Stimulated activated CD8-positive, alpha-beta memory T cell treated with anti-CD3 and anti-CD28 coated beads, Interleukin-4, amount 100 ng/mL, for 48 hours (primary cell): ENCODE data around the gene TRPV2.
"Not testable (repeated sequence)": the region's sequence is repeated elsewhere in the genome, so short reads cannot be mapped to it uniquely, and the experiment has no call there.

Experiments
- DNase-seq: peaks from one replicate; pipeline ENCODE4 v3.0.0-alpha.2; 2020

Gene TRPV2

DNA sequence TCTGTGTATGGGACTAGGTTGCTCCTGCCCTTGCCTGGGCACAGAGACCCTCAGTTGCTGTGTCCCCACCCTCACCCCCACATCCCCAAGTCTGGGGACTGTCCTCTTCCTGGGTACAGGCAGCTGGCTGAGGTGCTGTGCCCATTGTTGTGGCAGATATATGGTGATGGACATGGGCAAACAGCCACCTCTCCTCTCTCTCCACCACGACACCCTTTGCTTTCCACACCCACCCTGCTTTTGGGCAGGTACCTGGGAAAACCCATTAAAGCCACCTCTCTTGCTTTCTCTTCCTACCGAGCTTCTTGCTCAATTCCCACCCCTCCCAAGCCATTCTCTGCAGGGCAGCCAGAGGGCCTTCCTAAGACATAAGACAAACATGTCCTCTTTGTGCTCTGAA, 21.7 kb downstream of the TRPV2 start:
- no peak for DNase-seq

DNA sequence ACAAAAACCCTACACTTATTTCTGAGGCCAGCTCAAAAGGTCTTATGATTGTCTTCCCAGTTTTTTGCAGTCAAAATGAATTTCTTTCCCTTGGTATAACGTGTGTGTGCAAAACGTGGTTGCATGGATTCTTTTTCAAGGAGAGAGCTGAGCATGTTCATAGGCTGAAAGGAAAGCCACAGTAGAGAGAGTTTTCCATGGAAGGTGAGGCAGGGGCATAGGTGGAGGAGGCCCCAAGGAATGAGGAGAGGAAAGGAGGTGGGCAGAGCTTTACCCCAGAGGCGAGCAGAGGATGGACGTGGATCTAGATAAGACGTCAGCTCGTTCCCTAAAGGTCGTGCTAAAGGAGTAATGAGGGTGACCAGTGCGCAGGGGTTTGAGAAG, 22.8 kb downstream of the TRPV2 start:
- no peak for DNase-seq

DNA sequence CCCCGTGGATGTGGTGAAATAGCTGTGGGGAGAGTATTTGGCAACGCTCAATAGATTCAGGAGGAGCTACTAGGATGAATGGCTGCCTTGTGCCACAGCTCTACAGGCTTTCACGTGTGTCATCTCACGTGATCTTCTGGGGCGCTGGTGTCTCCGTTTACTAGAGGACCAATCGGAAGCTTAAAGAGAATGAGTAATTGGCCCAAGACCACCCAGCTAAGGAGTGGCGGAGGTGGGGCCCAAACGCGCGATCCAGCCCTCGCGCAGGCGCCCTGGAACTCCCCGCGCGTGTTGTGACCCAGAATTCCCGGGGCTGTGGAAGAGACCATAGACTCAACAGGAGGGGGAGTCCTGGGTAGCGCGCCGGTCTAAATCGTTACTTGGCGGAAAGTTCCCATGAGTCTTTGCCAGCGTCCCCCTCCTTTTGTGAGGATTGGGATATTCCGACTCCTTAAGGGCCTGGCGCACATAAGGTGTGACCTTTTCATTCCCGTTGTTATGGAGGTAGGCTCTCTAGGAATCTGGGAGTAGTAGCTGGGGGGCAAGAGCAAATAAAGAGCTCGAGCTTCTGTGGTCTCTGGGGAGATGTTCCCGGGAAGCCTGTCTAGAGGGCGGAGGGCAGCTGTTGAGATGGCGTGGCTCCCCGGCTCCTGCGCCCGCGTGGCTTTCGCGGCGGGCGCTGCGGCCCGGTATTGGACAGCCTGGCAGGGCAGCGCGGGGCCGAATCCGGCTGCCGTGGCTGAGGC, 23.4 kb downstream of the TRPV2 start:
- peak; percentile 95 for DNase-seq

DNA sequence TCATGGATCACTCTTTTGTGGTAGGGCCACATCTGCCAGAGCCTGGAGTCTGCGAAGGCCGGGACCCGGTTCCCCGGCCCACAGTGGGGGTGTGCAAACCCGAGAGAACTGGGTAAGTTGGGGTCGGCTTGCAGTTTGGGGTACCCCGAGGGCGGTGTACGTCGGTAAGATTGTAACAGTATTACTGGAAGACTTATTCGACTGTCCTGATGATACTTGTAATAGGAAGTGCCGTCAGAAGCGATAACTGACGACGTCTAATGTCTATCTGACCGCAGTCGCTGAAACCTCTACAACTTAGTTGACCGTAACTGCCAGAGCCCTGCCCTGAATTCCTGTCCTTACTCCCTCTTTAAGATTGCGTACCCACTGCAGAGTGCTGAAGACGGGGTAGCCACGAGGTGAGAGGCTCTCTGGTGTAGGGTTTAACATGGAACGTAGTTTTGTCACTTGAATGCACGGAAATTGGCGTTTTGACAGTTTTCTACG, 24.0 kb downstream of the TRPV2 start:
- peak; percentile 65 for DNase-seq

DNA sequence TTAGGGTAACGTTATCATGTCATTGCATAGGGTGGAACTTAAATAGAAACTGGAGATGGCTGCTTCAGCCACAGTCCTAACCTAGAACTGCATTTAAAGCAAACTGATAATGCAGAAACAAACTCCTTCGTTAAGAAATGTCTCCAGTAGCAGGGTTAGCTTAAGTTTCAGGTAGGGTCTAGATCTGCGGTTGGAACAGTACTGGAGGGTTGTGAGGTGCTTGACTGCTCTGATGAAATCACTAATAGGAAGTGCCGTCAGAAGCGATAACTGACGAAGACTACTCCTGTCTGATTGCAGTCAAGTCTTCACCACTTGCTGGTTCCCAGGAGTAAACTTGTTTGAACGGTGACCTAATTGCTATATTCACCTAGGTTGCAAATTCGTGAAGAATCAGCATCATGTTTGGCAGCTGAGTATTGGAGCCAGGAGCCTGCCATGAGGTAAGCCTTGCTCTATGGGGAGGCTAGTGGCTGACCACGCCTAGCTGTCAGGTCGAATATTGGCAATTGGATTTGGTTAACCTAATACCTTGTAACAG, 24.5 kb downstream of the TRPV2 start:
- no peak for DNase-seq

DNA sequence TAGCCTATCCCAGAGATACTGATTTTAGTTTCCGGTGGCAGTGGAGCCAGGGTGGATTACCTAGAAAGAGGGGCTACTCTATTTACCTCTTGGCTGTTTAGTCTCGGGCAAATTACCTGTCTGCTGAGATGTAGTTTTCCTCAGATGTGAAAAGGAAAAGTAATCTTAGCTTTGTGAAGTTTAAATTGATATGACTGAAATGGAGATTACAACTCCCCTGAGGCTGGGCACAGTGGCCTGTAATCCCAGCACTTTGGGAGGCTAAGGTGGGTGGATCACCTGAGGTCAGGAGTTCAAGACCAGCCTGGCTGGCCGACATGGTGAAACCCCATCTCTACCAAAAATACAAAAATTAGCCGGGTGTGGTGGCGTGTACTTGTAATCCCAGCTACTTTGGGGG, 25.0 kb downstream of the TRPV2 start:
- not testable (repeated sequence) for DNase-seq

DNA sequence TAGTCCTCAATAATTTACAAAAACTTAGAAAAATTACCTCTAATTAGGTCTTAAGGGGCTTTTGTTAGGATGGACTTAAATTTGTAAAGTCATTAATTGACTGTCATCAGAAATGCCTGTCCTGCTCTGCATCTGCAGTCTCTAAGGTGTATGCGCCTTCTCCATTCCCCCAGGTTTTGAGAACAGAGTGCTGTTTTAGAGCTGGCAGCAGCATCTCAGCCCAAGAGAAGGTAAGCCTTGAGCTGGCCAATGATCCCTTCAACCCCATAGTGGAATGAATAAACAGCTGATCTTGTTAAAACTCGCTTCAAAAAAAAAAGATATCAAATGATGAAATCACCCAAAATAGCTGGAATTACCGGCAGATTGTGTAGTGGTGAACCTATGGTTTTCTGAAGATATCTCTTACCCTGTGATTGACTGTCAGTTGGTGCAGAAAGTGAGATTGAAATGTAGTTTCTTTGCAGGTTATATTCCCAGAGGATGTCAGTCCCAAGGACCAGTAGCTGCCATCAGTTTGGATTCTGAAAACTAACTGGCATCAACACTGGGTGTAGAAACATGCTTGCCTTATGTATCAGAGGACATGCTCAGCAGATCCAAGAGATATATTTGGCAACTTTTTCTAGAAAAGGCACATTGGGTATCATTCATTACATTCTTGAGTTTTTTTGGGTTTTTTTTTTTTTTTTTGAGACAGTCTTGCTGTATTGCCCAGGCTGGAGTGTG, 25.7 kb downstream of the TRPV2 start:
- no peak for DNase-seq

DNA sequence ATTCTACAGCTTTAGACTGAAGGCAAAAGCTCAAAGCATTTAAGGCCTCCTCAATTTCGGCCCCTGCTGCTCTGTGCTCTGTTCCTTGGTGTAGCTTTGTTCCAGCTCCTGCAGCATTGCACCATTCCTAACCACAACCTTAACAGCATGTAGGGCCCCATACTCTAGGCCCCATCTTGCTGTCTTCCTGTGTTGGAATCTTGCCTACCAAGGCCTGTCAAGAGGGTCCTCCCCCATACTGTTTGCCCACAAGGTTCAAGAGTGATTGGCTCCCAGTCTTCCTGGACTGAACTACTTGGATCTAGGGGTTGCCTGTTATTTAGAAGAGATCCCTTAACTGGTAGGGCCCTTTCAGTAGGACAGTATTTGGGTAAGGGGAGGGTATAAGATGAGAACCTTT, 26.8 kb downstream of the TRPV2 start:
- no peak for DNase-seq

DNA sequence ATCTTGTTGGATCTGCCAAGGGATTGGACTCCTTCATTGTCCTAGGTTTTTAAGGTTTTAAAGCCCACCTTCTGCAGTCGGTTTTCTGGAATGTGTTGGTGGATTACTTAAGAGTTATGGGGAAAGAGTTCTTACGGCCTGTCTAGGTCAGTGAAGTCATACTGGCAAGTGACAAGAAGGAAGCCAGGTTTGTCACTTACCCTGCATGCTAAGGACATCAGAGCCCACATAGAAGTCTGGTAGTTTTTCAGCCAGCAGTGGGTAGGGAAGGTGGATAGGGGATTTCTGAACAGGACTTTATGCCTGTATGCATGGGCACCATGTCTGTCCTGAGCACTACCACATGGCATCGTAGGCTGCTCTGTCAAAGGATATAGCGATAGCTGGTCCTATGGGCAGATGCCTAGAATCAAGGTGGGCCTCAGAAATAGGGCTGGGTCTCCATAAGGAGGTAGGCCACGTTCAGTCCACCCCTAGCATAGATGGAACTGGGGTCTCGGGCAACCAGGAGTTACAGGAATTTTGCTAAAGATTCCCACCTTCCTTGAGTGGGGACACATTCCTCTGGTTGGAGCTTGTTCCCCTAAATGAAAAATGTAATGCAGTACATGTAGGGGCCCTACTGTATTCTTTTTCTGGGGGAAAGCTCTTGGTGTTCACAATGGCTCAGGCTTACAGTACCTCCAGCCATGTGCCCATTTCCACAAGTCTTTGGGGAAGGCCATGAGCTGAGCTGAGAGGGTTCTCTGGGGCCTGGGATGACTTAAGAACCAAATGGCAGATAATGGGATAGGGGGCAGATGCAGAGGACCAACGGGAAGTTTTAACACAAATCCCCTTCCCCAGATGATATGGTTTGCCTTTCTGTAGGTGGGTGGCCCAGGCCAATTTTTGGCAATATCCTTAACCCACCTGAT, 27.5 kb downstream of the TRPV2 start:
- DNase-seq = peak; percentile 57

DNA sequence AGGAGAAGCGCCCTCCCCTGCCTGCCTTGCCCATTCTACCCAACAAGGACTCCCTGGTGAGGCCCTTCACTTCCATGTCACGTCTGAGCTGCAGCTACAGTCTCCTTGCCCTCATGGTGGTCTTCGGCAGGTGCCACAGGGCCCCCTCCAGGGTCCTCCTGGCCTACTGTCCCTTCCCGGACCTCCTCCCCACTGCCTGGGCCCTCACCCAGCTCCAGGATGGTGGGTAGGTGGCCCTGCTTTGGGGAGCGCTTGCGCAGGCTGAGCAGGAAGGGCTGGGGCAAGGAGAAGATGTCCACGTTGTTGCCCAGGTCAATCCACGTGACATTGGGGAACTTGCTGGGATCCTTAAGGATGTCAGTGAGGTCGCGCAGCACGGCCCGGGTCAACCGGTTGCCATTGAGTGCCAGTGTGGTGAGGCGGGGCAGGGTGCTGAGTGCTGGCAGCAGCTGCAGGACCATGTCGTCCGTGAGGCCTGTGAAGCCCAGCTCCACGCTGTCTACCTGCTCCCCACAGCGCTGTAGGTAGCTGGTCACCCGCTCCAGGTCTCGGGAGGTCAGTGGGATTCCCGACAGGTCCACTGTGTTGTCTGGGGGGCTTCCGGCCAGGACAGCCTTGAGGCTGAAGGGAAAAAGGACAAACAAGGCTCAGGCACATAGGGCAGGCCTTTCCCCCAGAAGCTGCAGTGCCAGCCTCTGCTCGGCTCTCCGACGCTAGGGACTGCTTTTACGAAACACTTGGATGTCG, 28.3 kb downstream of the TRPV2 start:
- peak; percentile 73 for DNase-seq

DNA sequence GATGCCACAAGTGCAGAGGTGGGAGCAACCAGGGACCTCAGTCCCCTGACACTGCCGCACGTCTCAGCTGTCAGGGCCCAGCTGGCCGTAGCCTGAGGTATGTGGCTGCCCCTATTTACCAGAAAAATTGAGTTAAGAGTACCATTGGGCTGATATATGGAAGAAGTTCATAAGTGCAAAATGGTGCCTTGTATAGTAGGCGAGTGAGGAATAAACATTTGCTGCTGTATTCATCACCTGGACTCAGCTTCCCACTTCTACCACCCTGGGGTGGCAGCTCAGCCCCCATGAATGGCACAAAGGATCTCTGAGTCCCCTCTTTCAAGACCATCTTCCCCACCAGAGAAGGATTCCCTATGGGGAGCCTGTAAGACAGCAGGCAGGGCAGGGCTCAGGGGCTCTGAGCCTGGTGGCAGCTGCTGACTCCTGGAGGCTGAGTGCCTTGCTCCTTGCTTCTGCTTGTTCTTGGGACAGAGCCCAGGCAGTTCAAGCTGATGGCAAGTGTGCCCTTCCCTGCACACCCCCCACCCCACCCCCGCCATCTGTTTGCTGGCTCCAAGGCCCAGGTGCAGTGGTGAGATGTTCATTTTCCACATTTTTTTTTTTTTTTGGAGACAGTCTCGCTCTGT, 29.0 kb downstream of the TRPV2 start:
- peak; percentile 58 for DNase-seq

DNA sequence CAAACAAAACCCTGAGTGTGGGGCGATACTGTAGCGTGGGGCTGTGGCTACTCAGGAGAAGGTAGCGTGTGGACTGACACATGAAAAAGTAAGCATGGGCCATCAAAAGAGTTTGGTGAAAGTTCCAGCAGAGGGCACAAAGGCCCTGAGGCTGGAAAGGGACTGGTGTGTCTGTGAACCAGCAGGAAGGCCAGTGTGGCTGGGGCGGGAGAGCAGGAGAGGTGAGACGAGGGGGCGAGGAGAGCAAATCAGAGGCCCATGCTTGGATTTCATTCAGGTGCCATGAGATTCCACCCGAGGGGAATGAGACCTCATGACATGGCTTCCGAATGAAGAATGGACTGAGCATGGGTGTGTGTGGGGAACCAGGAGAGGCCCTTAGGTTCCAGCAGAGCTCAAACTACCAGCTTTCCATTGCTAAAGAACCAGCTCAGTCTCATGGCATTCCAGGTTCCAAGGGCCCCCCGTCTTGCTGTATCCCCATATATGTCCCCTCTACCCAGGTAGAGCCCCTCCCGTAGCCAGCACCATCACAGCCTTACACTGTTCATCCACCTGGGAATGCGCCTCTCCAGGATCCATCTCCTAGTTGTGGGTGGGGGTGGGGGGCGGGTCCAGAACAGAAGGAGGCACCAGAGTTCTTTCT, 31.1 kb downstream of the TRPV2 start:
- DNase-seq = no peak

DNA sequence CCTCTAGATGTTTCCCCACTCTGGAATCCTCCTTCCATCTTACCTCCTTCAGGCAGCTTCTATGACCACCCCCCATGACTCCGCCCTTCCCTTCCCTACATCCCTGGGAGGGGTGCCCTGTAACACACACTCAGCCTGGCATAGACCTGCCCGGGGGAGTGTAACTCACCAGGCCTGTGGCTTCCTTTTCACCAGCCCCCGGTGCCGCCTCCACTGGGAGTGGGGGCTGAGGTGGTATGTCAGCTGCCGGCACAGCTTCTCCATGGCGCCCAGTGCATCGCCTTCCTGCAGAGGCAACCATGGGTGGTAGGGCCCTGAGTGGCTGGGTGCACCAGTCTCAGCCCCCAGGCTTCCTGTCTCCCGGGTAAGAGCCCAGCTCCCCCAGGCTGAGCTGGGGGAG, 32.3 kb downstream of the TRPV2 start:
- DNase-seq = no peak

DNA sequence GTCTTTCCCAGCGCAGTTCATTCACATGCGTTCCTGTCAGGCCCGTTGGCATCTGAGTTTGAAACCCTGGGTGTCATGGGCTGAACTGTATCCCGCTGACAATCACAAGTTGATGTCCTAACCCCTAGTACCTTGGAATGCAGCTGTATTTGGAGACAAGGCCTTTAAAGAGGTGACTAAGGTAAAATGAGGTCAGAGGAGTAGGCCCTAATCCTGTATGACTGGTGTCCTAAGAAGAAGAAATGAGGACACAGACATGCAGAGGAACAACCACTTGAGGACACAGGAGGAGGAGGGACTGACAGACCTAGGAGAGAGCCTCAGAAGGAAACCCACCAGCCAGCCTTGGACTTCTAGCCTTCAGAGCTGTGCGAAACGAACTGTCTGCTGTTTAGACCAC, 33.1 kb downstream of the TRPV2 start:
- no peak for DNase-seq

DNA sequence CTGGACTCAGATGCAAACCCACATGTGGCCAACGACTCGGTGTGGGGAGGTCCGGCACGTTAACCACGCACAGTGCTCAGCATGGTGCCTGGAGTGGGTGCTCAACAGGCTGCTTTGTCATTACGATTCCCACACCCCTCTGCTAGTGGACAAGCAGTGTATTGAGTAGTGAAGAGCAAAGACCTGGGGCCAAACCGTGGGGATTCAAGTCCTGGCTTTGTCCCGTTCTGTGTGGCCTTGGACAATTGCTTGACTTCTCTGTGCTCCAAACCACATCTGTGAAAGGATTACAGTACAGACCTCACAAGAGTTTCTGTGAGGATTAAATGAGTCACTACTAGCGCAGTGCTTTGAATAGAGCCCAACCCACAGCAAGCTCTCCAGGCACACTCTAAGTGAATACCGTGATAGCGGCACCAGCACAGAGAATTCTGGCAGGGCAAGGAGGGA, 33.8 kb downstream of the TRPV2 start:
- DNase-seq = peak; percentile 50

DNA sequence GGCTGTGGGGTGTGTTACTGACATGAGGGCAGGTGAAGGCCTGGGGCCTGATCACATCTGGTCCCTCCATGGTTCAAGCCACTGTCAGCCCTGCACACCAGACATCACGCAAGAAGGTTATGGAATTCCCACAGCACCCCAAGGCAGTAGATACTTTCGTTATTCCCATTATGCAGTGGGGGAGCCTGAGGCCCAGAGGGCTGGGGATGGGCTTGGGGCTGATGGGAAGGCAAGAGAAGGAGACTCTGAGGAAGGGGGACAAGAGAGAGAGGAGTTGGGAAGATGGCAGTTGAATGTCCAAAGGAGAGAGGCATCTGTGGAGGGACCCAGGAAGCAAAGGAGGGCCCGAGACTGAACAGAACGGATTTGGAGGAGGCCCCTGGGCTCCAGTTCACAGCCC, 34.7 kb downstream of the TRPV2 start:
- DNase-seq = no peak

DNA sequence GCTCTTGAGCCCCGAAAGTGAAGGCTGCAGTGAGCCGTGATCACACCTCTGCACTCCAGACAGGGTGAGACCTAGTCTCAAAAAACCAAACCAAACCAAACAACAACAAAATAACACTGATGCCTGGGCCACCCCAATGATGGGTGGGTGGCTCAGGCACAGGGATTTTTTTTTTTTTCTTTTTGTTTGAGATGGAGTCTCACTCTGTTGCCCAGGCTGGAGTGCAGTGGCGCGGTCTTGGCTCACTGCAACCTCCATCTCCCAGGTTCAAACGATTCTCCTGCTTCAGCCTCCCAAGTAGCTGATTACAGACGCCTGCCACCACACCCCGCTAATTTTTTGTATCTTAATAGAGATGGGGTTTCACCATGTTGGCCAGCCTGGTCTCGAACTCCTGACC, 36.9 kb downstream of the TRPV2 start:
- not testable (repeated sequence) for DNase-seq

DNA sequence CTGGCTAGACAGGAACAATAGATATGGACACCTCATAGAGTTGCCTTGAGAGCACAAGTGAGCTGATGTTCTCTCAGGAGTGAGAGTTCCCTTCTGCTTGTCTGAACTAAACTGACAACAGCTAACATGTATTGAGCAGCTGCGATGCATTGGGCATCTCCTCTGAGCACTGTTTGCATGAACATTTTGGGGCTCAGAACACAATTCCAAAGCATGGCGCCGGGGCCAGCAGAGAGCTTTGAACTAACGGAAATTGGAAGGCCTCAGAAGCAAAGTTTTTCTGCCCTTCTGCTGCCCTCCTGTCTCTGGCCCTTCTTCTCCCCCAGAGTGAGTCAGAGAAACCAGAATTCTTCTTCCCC, 38.1 kb downstream of the TRPV2 start:
- no peak for DNase-seq

DNA sequence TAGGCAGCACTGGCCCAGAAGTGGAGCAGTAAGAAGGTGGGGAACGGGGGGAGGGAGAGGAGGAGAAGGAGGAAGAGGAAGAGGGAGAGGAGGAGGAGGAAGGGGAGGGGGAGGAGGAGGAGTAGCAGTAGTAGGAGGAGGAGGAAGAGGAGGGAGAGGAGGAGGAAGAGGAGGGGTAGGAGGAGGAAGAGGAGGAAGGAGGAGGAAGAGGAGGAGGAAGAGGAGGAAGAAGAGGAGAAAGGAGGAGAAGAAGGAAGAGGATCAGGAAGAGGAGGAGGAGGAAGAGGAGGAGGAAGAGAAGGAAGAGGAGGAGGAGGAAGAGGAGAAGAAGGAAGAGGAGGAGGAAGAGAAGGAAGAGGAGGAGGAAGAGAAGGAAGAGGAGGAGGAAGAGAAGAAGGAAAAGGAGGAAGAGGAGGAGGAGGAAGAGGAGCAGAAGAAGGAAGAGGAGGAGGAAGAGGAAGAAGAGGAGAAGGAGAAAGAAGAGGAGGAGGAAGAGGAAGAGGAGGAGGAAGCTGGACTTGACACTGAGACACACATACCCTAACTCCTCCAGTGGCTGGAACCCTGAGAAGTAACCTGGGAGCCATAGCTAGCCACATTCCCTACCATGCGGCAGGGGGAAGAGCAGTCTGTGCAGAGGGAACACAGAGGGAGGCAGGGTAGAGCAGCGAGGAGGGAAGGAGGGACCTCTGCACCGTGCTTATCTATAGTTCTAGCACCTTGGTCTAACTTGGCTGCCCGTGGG, 40.8 kb downstream of the TRPV2 start:
- DNase-seq = no peak

DNA sequence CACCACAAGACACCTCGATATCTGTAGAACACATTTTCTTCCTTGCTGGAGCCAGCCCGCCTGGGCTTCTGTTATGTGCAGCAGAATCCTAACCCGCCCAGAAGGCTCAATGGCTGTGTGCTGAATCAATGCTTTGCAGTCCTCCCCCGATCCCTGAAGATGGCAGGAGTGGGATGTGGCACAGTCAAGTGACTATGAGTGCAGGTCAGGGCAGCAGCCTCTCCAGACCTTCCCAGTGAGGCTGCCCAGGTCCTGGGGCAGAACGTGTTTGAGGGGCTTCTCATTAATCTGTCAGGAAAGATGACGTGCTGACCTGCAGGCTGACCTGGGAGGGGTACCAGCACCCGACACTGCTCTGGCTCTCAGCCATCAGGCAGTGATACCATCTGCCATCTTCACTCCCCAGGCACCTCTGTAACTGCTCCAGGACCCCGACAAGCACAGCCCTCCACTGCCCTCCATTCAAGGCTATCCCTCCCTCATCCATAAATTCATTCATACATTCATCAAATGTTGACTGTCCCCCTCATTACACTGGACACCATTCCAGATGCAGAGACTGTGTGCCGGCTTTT, 41.5 kb downstream of the TRPV2 start:
- no peak for DNase-seq
